GM12864 (cell line): Measurements from ENCODE around the gene GTF3C4.

Experiments
- DNase-seq: peaks from one replicate; pipeline ENCODE4 v3.0.0-alpha.2; 2011; ENCODE audit warnings: low read depth
- H3K4me3 ChIP-seq: 2 replicates; pipeline ENCODE4 v1.5.1; 2011; ENCODE audit warnings: mild to moderate bottlenecking, low read depth, low read length, control low read depth
- TF ChIP-seq, protein P1 (sequence below): IDR thresholded peaks from 2 replicates; pipeline ENCODE4 v1.5.1; 2011; ENCODE audit warnings: low read depth, mild to moderate bottlenecking, moderate library complexity, low read length, control low read depth, inconsistent platforms; ENCODE audit errors: missing control alignments

GTF3C4 gene

DNA sequence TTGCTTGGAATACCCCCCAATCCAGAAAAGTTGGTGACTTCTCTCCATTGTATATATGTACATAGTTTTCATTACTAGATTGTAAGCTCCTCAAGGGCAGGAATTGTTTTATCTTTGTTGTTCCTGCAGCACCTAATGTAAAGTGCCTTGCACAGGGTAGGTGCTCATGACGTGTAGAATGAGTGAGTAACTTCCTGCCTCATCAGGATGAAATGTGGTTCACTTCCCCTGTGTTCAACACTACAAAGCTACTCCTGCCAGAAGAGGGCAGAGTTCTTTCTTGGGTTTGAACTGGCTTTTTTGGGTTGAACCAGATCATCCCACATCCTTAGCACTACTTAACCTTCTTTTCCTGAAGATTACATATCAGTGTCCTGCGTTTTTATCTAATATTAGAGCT is 23.9 kb downstream of the GTF3C4 start:
- no peak for DNase-seq
- TF ChIP-seq, protein P1, sequence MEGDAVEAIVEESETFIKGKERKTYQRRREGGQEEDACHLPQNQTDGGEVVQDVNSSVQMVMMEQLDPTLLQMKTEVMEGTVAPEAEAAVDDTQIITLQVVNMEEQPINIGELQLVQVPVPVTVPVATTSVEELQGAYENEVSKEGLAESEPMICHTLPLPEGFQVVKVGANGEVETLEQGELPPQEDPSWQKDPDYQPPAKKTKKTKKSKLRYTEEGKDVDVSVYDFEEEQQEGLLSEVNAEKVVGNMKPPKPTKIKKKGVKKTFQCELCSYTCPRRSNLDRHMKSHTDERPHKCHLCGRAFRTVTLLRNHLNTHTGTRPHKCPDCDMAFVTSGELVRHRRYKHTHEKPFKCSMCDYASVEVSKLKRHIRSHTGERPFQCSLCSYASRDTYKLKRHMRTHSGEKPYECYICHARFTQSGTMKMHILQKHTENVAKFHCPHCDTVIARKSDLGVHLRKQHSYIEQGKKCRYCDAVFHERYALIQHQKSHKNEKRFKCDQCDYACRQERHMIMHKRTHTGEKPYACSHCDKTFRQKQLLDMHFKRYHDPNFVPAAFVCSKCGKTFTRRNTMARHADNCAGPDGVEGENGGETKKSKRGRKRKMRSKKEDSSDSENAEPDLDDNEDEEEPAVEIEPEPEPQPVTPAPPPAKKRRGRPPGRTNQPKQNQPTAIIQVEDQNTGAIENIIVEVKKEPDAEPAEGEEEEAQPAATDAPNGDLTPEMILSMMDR, result peak; percentile 21
- H3K4me3 ChIP-seq, result no peak overlapping the region

DNA sequence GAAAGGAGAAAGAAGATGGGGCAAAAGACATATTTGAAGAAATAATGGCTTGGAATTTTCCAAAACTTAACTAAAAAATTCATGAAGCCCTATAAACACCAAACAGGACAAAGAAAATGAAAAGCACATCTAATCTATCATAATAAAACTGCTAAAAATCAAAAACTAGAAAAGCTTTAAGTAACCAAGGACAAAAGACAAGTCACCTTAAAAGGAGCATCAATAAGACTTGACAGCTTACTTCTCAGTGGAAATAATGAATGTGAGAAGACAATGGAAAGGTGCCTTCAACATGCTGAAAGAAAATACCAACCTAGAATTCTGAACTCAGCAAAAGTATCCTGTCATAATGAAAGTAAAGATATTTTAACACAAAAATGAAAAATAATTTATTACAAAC is 27.0 kb downstream of the GTF3C4 start:
- H3K4me3 ChIP-seq, result no peak overlapping the region
- TF ChIP-seq, protein P1, result no peak
- DNase-seq, result no peak

DNA sequence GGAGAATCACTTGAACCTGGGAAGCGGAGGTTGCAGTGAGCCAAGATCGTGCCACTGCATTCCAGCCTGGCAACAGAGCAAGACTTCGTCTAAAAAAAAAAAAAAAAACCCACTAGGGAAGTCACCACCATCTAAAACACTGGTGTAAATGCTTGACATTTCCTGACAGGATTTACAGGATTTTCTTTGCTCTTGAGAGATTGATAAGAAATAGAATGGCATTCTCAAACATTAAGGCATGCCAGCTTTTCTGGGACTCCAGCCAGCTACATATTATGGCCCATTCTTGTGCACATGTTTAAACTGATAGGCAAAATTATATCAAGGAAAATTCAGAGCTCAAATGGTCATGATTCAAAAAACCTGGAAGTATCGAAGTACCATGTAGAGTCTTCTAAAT is 28.7 kb downstream of the GTF3C4 start:
- TF ChIP-seq, protein P1, result no peak
- H3K4me3 ChIP-seq, result no peak overlapping the region
- no peak for DNase-seq

DNA sequence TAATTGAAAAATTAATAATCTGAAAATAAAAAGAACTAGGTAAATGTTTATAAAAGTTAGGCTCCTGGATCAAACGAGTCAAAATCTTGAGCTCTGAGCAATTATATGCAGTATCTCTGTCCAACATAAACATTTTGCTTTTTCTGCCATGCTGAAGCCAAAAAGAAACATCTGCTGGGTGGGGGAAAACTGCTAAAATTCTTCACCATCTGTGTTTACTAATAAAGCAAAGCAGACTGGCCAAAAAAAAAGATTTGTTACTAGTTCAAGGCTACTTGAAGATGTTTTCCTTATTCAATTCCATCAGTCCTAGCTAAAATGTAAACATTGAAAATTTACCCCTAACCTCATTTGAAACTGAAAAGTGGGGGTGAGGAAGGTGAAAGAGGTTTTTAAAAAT is 29.7 kb downstream of the GTF3C4 start:
- no peak overlapping the region for H3K4me3 ChIP-seq
- no peak for DNase-seq

DNA sequence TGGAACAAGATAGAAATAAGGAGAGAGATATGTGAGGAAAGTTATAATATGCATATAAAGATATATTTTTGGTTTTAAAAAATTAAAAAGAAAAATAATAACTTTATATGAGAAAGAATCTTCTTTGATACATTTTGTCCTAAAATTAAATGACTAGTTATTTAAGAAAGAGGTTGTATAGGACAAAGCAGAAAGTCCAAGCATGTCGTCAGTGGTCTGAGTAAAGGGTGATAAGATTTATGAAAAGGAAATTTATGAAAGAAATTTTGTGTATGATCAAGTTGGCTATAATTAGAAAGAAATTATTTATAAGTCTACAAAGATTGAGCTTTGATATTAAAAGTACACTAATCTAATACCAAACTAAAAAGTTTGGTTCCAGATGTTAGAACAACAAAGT is 32.0 kb downstream of the GTF3C4 start:
- no peak overlapping the region for H3K4me3 ChIP-seq
- TF ChIP-seq, protein P1, result no peak
- DNase-seq, result no peak

More for the DNA sequence above, 29.7 kb downstream of the GTF3C4 start:
- TF ChIP-seq, protein P1, result no peak

DNA sequence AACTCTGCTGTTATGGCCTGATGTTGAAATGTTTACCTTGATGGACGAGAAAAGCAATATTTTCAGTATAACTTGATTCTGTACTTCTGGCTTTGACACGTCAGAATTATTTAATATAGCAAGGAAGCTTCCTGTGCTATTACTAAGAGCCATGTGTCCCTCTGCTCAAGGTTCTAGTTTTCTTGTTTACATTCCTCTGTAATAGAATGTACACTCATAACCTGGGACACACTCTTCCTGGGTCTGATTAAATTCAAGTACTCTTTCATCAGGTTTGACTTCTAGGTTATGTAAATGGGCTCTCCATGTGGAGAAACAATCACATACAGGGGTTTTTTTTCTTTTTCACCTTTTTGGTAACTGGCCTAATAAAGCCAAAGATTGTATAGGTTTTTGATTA is 33.1 kb downstream of the GTF3C4 start:
- DNase-seq, result no peak
- H3K4me3 ChIP-seq, result no peak overlapping the region
- TF ChIP-seq, protein P1, result no peak

DNA sequence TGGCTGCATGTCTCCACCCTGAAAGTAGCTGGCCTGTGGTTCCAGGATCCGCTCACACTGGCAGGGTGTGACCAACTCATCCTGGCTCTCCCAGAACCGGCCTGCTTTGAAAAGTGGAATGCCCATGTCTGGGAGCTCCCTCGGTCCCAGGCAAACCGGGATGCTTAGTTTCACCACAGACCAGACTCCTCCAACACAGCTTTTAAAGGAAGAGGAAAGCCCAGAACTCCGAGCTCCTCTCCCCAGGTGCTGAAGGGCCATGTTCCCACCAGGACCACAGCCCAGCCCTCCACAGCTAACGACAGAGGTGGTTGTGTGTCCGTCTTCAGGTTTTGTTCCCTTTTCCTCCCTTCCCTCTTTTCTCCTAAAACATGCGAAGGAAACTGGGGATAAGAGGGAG is 38.0 kb downstream of the GTF3C4 start:
- no peak overlapping the region for H3K4me3 ChIP-seq
- TF ChIP-seq, protein P1, result no peak
- no peak for DNase-seq
